T-helper 1 cell treated with Interleukin-12 subunit alpha and Interleukin-12 subunit beta and Interleukin-4 antibody, amounts not matched to agents 30 ng/mL and 1 ng/mL, for 36 hours (primary cell): ENCODE results near the gene UCP3. TPM values are rescaled to one million over a fixed set of nuclear protein-coding genes. Genes with fewer than 3 reads are reported as not detected.

ENCODE experiments used
- intact Hi-C: fragments of 100-400 bp; cut with micrococcal nuclease; formaldehyde crosslinking; loops from one replicate; pipeline ENCODE4 v1.15.1; 2024
- total RNA-seq: library from RNA; stranded (reverse); gene quantifications from 2 replicates; pipeline ENCODE4 v1.2.3, GENCODE V29; 2022

The UCP3 gene
- total RNA-seq, 1 donor from 2014 or later, result 3.4 TPM

- intact Hi-C loops, result loop anchor here (1.0 kb wide), 1 partner anchor 7 kb away; no protein-coding TSS in a partner anchor
These were observed 9.6 kb upstream of the UCP3 start for GRCh38 chr11:74018331-74019005.

DNA sequence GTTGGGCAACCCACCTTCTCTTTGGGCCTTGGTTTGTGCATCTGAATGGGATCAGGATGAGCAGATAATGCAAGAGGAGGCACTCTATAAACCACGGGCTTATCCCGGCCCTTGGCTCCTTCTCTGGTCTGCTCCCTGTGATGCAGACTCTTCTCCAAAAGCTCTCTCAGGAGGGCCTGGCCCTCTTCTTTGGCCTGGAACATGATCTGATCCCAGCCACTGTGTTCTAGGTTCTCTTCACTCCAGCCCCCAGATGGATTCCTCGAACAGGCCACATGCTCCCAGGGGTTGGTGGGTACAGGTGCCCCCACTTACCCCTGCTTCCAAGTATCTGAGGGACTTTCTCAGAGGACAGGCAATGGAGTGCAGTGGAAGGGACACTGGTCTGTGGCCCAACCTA lies 8.7 kb upstream of the UCP3 start:
- intact Hi-C loops, result no loop called here

- intact Hi-C loops, result no loop called here
These were observed 7.2 kb upstream of the UCP3 start for GRCh38 chr11:74015919-74016684.

GRCh38 chr11:74014880-74015279 lies 6.0 kb upstream of the UCP3 start:
- intact Hi-C loops, result no loop called here

DNA sequence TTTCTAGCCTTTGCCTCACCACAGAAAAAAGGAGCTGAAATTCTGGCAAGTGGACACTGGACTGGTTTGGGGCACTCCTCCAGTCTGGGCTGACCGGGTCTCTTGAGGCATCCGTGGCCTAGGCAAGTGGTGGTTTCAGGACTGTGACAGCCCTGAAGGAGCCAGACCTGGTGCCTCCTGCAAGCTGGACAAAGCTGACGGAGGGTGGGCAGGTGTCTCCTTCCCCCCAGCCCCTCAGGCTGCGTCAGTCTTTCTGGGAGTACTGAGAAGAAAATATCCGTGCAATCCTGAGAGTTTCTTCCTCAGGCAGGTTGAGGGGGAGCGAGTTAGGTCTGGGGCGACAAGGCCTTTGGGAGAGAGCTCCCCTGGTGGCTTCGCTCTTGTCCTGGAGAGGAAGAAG lies 4.3 kb upstream of the UCP3 start:
- intact Hi-C loops, result no loop called here

DNA sequence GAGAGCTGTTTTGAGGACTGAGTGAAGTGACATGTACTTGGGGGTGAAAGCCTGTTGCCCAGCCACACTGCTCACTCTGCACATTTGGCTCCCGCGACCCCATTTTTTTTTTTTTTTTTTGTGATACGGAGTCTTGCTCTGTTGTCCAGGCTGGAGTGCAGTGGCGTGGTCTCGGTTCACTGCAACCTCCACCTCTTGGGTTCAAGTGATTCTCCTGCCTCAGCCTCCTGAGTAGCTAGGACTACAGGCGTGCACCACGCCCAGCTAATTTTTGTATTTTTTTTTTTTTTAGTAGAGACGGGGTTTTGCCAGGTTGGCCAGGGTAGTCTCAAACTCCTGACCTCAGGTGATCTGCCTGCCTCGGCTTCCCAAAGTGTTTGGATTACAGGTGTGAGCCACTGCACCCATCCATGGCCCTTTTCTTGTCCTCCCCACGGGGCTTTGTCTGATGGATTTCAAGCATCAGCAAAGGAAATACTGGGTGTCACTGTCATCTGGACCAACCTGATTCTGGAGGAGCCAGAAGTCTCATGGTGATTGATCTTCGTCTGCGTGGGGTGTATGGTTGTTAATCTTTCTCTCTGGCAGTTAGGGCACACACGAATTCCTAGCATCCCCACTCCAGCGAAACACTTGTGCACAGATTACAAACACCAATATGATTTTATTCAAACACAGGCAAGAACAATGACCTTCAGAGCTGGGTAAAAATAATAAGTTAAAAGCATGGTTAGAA lies 3.4 kb upstream of the UCP3 start:
- intact Hi-C loops, result loop anchor here (1.0 kb wide), 1 partner anchor 19 kb away; no protein-coding TSS in a partner anchor

- intact Hi-C loops, result loop anchor here (1.0 kb wide), 4 partner anchors 8 to 31 kb away; no protein-coding TSS in a partner anchor
These were observed 2.6 kb upstream of the UCP3 start for GRCh38 chr11:74011360-74012073.

DNA sequence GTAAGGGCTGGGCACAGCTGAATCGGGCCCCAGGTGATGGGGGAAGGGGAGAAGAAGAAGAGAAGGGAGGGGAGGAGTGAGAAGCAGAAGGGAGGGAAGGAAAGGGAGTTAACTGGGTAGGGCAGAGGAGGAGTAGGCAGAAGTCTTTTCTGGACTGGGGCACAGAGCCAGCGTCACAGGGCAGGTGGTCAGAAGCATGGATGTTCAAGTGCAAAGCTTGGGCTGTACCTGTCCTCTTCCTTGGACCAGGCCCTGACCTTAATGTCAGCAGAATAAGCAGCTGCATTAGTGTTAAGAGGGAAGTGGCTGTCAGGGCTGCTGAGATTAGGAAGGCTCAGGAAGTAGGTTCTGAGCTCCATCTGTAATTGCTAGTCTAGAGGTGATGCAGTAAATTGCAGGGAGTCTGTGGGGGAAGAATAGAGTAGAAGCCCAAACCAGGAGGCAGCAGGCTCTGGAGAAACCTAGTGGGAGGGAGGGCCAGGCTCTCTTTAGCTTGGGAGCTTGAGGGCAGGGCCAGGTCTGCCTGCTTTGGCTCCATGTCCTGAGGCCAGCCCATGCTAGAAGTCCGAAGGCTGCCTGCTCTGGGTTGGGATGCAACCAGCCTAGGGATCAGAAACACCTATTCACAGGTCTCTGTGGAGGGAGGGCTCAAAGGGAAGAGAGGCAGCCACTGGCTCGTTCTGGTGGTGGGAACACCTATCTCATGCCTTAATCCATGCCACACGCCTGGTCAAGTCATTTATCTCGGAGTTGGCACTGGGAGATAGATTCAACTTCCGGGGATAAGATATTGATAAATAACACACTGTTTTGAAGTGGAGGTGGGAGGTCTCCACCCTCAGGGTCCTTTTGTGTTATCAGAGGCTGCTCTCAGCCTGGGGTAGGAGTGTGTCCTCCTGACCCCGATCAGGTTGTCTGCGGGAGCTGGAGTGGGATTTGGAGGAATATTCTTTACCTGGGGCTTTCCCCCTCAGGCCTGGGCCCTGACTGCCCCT lies 1.7 kb upstream of the UCP3 start:
- intact Hi-C loops, result loop anchor here (1.0 kb wide), 3 partner anchors 9 to 30 kb away; no protein-coding TSS in a partner anchor

- intact Hi-C loops, result no loop called here
These were observed 905 bp upstream of the UCP3 start for GRCh38 chr11:74009675-74010305.

- intact Hi-C loops, result no loop called here
These were observed 304 bp upstream of the UCP3 start for GRCh38 chr11:74009230-74009547.

- intact Hi-C loops, result no loop called here
These were observed 1.1 kb downstream of the UCP3 start for GRCh38 chr11:74007691-74008372.

DNA sequence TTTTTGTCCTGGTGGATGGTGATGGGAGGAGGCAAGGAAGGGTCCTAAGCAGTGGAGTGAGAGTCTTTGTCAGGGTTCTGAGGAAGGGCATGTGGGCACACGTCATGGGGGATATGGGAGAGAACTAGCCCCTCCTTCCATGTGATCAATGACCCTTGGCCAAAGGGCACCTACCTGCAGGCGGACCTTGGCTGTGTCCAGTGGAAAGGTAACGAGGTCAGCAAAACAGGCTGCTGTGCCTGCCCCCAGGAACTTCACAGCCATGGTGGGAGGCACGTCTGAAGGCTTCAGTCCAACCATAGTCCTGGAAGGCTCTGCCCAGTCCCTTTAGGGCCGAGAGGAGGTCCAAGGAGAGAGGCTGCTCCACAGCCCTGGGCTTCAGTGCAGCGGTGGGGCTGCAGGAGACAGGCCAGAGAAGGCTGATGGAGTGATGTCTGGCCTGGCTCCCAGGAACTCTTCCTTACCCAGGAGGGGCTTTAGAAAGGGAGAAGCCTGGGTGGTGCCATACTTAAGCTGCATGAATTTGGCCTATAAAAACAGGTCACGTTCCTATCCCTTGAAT lies 2.1 kb downstream of the UCP3 start:
- intact Hi-C loops, result no loop called here

DNA sequence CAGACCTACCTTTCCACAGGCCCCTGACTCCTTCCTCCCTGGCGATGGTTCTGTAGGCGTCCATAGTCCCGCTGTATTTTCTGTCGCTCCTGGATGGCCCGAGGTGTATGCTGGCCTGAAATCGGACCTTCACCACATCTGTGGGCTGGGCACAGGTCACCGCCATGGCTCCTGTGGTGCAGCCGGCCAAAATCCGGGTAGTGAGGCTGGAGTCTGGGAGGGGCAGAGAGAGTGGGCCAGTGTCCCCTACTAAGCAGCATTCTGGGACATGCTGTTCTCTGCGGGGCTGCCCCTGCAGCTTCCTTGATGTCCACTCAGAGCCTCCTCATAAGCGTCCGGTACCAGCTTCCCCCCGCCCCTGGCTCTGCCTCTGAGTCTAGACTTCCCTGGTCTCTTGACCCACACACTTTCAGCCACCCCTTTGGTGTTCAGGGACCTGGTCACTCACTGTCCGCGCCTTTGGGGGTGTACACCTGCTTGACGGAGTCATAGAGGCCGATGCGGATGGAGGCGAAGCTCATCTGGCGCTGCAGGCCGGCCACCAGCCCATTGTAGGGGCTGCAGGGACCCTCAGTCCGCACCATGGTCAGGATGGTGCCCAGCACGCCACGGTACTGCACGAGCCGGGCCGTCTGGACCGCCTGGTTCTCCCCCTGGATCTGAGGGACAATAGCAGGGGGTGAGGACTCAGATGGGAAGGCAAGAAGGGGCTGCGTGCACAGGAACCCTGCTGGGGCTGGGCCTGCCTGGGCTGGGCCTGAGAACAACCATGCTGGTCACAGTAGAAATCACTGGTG lies 3.0 kb downstream of the UCP3 start:
- intact Hi-C loops, result loop anchor here (1.0 to 2.0 kb wide), 5 partner anchors 11 to 165 kb away; partner anchors contain the start of genes C2CD3 and PPME1

DNA sequence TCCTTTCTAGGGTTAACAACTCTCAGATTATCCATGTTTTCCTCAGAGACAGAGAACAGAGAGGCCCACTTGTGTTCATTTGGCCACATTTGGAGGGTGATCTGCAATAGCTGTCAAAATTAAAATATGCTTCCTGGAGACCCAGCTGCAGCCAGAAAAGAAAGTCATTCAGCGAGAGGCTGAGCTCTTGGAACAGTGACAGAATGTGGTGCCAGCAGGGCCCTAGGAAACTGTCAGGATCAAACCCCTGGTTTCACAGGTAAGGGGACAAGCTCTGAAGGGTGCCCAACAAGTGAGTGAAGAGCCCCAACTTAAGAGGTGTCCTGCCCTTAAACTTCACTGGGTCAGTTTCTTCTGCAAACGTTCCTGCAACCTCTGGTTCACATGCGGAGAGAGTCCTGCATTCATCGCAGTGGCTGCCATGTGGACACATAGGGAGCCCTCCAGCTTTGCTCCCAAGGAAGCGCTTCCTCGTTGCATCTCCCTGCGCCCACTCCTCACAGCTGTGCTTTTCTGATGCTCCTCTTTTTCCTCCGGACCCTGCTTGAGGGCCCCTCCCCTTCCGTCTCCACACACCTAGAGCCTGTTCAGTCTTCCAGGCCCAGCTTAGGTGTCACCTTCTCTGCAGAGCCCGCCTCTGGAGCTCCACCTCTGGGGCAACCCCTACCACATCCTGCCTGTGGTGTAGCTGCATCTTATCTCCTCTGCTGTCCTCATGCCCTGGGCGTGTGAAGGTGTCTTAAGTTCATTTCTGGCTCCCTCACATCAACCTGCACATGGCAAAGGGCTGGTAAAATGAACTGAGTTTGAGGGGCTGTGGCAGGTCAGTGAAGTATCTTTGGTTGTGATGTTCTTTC lies 3.9 kb downstream of the UCP3 start:
- intact Hi-C loops, result loop anchor here (1.0 to 2.0 kb wide), 5 partner anchors 10 to 166 kb away; partner anchors contain the start of genes C2CD3 and PPME1

- intact Hi-C loops, result loop anchor here (2.0 kb wide), 2 partner anchors 27 to 39 kb away; no protein-coding TSS in a partner anchor
These were observed 4.7 kb downstream of the UCP3 start for GRCh38 chr11:74004046-74004695.

DNA sequence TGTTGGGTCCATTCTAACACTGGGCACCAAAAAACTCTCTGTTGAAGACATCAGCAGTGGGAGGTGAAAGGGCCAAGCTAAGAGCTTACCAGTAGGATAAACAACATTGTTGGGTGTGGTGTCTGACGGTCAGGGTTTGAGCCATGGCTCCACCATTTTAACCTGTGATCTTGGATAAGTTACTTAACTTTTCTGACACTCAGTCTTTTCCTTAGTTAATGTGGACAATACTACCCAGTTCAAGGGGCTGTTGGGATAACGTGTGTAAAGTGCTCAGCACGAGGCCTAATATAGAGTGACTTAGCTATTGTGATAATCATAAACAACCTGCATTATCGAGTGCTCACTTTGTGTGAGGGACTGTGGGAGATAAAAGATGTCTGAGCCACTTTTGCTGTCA lies 6.1 kb downstream of the UCP3 start:
- intact Hi-C loops, result no loop called here
